Cardiac ventricle fibroblast (primary cell): Measurements from ENCODE around the gene CYS1. TPM values are rescaled to one million over a fixed set of nuclear protein-coding genes. Genes with fewer than 3 reads are reported as not detected.

Experiments used
- total RNA-seq: library from RNA; depleted of rRNA; stranded (reverse); fragments of >200 nt; gene quantifications from 2 replicates; pipeline ENCODE4 v1.2.3, GENCODE V29; 2015

Gene CYS1, protein sequence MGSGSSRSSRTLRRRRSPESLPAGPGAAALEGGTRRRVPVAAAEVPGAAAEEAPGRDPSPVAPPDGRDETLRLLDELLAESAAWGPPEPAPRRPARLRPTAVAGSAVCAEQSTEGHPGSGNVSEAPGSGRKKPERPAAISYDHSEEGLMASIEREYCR
- 1.2 and 2.1 TPM in 2 replicates for total RNA-seq

DNA sequence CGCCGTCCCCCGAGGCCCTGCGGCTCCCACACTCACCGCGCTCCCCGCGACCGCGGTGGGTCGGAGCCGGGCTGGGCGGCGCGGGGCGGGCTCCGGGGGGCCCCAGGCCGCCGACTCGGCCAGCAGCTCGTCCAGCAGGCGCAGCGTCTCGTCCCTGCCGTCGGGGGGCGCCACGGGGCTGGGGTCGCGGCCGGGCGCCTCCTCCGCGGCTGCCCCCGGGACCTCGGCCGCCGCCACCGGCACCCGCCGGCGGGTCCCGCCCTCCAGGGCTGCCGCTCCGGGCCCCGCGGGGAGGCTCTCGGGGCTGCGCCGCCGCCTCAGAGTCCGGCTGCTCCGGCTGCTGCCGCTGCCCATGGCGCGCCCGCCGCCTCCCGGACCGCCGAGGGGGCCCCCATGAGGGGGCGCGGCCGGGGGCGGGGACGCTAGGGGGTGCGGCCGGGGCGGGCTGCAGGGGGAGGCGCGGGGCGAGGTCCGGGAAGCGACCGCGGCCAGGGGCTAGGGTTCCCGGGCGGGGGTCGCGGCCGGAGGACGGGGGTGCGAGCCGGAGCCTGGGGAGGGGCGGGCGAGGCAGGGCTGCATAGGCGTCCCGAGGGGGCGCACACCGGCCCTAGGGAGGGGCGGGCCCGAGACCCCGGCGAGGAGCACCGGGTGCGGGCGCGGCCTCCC is at the start of gene CYS1:
Gene CYS1 (minus strand): TSS at position 542 of the 666 bp plus-strand sequence. CDS start 188 bp downstream, at position 354.

DNA sequence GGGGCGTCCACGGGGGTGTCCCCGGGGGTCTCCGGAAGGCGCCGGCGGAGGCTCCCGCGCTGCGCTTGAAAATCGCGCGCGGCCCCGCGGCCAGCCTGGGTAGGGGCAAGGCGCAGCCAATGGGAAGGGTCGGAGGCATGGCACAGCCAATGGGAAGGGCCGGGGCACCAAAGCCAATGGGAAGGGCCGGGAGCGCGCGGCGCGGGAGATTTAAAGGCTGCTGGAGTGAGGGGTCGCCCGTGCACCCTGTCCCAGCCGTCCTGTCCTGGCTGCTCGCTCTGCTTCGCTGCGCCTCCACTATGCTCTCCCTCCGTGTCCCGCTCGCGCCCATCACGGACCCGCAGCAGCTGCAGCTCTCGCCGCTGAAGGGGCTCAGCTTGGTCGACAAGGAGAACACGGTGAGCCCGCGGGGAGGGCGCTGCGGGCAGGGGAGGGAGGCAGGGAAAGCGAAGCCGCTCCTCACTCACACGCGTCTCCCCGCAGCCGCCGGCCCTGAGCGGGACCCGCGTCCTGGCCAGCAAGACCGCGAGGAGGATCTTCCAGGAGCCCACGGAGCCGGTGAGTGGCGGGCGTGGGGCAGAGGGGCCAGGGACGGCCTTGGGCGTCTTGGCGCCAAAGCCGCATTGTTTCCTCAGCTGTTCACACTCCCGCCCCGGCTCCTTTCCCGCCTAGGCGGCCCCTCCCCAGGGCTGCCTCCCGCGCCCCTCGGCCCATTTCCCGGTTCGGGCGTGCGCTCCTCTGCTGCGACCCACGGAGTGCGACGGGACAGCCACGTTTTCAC is 42.5 kb upstream of the CYS1 start, which contains the start of gene RRM2:
Gene RRM2 (plus strand): TSS at position 240 of the 781 bp plus-strand sequence. CDS start 60 bp downstream, at position 300.

DNA sequence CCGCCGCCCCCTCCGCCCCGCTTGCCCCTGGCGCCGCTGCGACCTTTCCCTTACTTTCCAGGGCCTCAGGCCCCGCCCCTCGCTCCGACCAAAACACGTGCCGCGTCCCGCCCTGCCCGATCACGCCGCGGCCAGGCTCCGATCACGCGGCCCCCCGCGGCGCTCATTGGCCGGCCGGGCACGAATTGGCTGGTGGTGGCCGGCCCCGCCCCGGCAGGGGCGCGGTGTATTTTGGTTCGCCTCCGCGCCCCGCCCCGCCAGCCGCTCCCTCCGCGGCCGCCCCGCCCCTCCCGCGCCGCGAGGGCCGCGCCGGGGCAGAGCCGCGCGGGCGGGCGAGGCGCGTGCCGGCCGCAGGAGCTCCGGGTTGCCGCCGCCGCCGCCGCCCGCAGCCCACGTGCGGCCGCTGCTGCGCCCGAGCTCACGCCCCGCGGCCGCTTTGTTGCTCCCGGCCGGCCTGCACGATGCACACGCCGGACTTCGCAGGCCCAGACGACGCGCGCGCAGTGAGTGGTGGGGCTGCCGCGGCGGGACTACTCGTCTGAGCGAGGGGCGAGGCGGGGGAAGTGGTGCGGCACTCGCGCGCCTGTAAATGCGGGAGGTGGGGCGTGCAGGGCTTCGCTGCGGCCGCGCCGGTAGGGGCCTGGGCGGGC is 36.8 kb downstream of the CYS1 start, which contains the start of gene KLF11:
Gene KLF11 (plus strand): TSS at position 295 of the 650 bp plus-strand sequence. CDS start 167 bp downstream, at position 462.

Other genes with a start within 250 kb of the CYS1 start
- 9.4 and 10.0 TPM in 2 replicates for gene TAF1B, start 236.9 kb downstream of the CYS1 start, total RNA-seq
- not detected in 2 replicates for gene GRHL1, start 128.7 kb downstream of the CYS1 start, total RNA-seq
- gene KLF11, start 36.9 kb downstream of the CYS1 start, total RNA-seq = 3.7 and 7.1 TPM in 2 replicates
- 4.6 and 5.9 TPM in 2 replicates for gene RRM2, start 42.3 kb upstream of the CYS1 start, total RNA-seq
- 14.0 and 15.3 TPM in 2 replicates for gene HPCAL1, start 222.5 kb upstream of the CYS1 start, total RNA-seq